Tibial nerve (tissue), 4 donors: ENCODE data around the gene LMLN.

Experiments used
- EP300 ChIP-seq, 2 donors: sonication (generic); formaldehyde crosslinking; IDR thresholded peaks; one replicate each; pipeline ENCODE4 v1.6.1; 2017; ENCODE audit warnings: antibody characterized with exemption in 2 of 2, mild to moderate bottlenecking in 1 of 2
- POLR2A ChIP-seq, 2 donors: fragments of 450-650 bp; IDR thresholded peaks; one replicate each; pipeline ENCODE4 v1.6.1; 2017; ENCODE audit warnings: antibody characterized with exemption in 2 of 2, mild to moderate bottlenecking in 2 of 2, moderate library complexity in 2 of 2
- TF ChIP-seq, protein P1 (sequence below), 5 experiments: fragments of 200-600 bp in 3 of 5; fragments of 450-650 bp in 2 of 5; sonication (generic) in 3 of 5; IDR thresholded peaks; one replicate each; pipeline ENCODE4 v1.5.1; 2016 to 2019; ENCODE audit warnings: antibody characterized with exemption in 5 of 5, mild to moderate bottlenecking in 3 of 5, moderate library complexity in 2 of 5

DNA sequence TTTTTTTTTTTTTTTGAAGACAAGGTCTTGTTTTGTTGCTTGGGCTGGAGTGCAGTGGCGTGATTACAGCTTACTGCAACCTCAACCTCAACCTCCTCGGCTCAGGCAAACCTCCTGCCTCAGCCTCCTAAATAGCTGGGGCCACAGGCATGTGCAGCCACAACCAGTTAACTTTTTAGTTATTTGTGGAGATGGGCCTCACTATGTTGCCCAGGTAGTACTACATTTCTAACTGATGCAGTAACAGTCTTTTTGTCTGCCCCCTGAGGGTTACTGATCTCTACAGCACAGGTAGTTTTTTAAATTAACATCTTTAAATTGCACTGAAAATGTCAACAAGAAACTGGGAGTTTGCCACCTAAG lies 3.4 kb upstream of the LMLN start:
- no peak for TF ChIP-seq POLR2A (IDR thresholded peaks at IDR 0.05)
- TF ChIP-seq, protein P1, sequence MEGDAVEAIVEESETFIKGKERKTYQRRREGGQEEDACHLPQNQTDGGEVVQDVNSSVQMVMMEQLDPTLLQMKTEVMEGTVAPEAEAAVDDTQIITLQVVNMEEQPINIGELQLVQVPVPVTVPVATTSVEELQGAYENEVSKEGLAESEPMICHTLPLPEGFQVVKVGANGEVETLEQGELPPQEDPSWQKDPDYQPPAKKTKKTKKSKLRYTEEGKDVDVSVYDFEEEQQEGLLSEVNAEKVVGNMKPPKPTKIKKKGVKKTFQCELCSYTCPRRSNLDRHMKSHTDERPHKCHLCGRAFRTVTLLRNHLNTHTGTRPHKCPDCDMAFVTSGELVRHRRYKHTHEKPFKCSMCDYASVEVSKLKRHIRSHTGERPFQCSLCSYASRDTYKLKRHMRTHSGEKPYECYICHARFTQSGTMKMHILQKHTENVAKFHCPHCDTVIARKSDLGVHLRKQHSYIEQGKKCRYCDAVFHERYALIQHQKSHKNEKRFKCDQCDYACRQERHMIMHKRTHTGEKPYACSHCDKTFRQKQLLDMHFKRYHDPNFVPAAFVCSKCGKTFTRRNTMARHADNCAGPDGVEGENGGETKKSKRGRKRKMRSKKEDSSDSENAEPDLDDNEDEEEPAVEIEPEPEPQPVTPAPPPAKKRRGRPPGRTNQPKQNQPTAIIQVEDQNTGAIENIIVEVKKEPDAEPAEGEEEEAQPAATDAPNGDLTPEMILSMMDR (IDR thresholded peaks at IDR 0.05): no peak
- no peak for TF ChIP-seq EP300 (IDR thresholded peaks at IDR 0.05)
